Loucy (cell line): ENCODE data around the gene CPED1.

Experiments
- H2AFZ ChIP-seq: fragments of 200-600 bp; sonication (generic); 2 replicates; pipeline ENCODE4 v1.6.0; 2016; ENCODE audit warnings: antibody characterized with exemption, mild to moderate bottlenecking, low read length, moderate library complexity
- H3F3A ChIP-seq: fragments of 200-600 bp; 2 replicates; pipeline ENCODE4 v1.6.0; 2016; ENCODE audit warnings: antibody characterized with exemption, low read depth, mild to moderate bottlenecking
- H3K27me3 ChIP-seq: fragments of 200-600 bp; sonication (generic); 2 replicates; pipeline ENCODE4 v1.6.1; 2014; ENCODE audit warnings: low read length, mild to moderate bottlenecking; ENCODE audit not compliant: insufficient read depth, poor library complexity, severe bottlenecking
- H3K36me3 ChIP-seq: fragments of 200-600 bp; sonication (generic); 2 replicates; pipeline ENCODE4 v1.6.1; 2016; ENCODE audit warnings: low read length; ENCODE audit not compliant: insufficient read depth
- H3K4me1 ChIP-seq: fragments of 200-600 bp; sonication (generic); 2 replicates; pipeline ENCODE4 v1.5.1; 2014; ENCODE audit warnings: low read length, mild to moderate bottlenecking; ENCODE audit not compliant: insufficient read depth, poor library complexity, severe bottlenecking
- H3K4me2 ChIP-seq: fragments of 200-600 bp; sonication (generic); 2 replicates; pipeline ENCODE4 v1.6.0; 2014; ENCODE audit warnings: antibody characterized with exemption, low read length, low read depth, mild to moderate bottlenecking; ENCODE audit not compliant: poor library complexity, severe bottlenecking
- H3K4me3 ChIP-seq: fragments of 200-600 bp; sonication (generic); 2 replicates; pipeline ENCODE4 v1.5.1; 2014; ENCODE audit warnings: low read length, mild to moderate bottlenecking, mixed read lengths; ENCODE audit not compliant: poor library complexity, severe bottlenecking
- H3K79me2 ChIP-seq: fragments of 200-600 bp; sonication (generic); 2 replicates; pipeline ENCODE4 v1.6.1; 2014; ENCODE audit warnings: low read length; ENCODE audit not compliant: insufficient read depth
- H3K9ac ChIP-seq: fragments of 200-600 bp; sonication (generic); 2 replicates; pipeline ENCODE4 v1.6.0; 2014; ENCODE audit warnings: mild to moderate bottlenecking, low read depth, low read length, moderate library complexity; ENCODE audit not compliant: poor library complexity, severe bottlenecking
- H3K9me2 ChIP-seq: fragments of 200-600 bp; sonication (generic); replicated peaks from 2 replicates; pipeline ENCODE4 v1.6.1; 2016; ENCODE audit warnings: low read depth, low read length, mixed read lengths
- H3K9me3 ChIP-seq: fragments of 200-600 bp; sonication (generic); 2 replicates; pipeline ENCODE4 v1.6.1; 2014; ENCODE audit warnings: mild to moderate bottlenecking, antibody characterized with exemption, low read length, low read depth; ENCODE audit not compliant: insufficient read depth
- H4K20me1 ChIP-seq: fragments of 200-600 bp; sonication (generic); 2 replicates; pipeline ENCODE4 v1.6.0; 2014; ENCODE audit warnings: antibody characterized with exemption, low read length, mild to moderate bottlenecking; ENCODE audit not compliant: insufficient read depth, poor library complexity, severe bottlenecking
- EZH2phosphoT487 ChIP-seq: fragments of 200-600 bp; IDR thresholded peaks from 2 replicates; pipeline ENCODE4 v1.6.1; 2018; ENCODE audit warnings: antibody characterized with exemption, mild to moderate bottlenecking, moderate library complexity, borderline replicate concordance
- TF ChIP-seq, protein P1 (sequence below): fragments of 200-600 bp; sonication (generic); conservative IDR thresholded peaks from 2 replicates; pipeline ENCODE4 v1.5.1; 2014; ENCODE audit warnings: mild to moderate bottlenecking, antibody characterized with exemption, low read length

Gene CPED1

DNA sequence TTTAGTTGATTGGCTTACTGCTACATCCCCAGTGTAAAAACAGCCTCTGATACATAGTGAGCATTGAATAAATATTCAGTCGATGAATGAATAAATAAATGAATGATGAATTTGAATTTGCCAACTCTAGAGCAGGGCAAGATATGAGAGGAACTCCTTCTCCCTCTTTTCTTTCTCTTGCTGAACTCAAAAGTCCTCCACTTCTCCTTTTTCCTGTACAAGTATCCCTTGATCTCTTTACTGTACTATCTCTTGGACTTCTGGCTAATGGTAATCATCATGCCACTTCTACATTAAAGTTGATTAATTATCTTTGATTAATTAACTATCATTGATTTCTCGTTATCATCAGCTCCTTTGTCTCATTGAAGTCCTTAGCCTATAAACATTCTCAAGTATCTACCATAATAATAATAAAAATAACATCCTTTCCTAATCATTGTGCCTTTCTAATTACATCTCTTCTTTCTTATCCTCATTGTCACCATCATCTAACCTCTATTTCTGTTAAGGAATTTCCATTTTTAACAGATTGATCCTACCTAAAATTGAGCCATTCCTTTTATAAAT, 10.6 kb downstream of the CPED1 start:
- no peak overlapping the region for H3K4me3 ChIP-seq
- H3K4me2 ChIP-seq: no peak overlapping the region
- H3K27me3 ChIP-seq: no peaks in the 10 kb centered on the region
- no peaks in the 10 kb centered on the region for H3K36me3 ChIP-seq
- no peaks in the 10 kb centered on the region for H3K79me2 ChIP-seq
- H3K4me1 ChIP-seq: peaks cover 22% of the 10 kb centered on the region
- no peak overlapping the region; the same call in 1 of the 2 replicates for H2AFZ ChIP-seq
- TF ChIP-seq, protein P1, sequence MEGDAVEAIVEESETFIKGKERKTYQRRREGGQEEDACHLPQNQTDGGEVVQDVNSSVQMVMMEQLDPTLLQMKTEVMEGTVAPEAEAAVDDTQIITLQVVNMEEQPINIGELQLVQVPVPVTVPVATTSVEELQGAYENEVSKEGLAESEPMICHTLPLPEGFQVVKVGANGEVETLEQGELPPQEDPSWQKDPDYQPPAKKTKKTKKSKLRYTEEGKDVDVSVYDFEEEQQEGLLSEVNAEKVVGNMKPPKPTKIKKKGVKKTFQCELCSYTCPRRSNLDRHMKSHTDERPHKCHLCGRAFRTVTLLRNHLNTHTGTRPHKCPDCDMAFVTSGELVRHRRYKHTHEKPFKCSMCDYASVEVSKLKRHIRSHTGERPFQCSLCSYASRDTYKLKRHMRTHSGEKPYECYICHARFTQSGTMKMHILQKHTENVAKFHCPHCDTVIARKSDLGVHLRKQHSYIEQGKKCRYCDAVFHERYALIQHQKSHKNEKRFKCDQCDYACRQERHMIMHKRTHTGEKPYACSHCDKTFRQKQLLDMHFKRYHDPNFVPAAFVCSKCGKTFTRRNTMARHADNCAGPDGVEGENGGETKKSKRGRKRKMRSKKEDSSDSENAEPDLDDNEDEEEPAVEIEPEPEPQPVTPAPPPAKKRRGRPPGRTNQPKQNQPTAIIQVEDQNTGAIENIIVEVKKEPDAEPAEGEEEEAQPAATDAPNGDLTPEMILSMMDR: no peak
- no peak for TF ChIP-seq EZH2phosphoT487
- no peaks in the 10 kb centered on the region for H3K9me2 ChIP-seq
- 0 out of 2 replicates have a peak, but pooled peaks cover 4% of the 10 kb centered on the region for H3F3A ChIP-seq
- H3K9ac ChIP-seq: no peak overlapping the region
- no peaks in the 10 kb centered on the region for H3K9me3 ChIP-seq
- no peaks in the 10 kb centered on the region for H4K20me1 ChIP-seq

DNA sequence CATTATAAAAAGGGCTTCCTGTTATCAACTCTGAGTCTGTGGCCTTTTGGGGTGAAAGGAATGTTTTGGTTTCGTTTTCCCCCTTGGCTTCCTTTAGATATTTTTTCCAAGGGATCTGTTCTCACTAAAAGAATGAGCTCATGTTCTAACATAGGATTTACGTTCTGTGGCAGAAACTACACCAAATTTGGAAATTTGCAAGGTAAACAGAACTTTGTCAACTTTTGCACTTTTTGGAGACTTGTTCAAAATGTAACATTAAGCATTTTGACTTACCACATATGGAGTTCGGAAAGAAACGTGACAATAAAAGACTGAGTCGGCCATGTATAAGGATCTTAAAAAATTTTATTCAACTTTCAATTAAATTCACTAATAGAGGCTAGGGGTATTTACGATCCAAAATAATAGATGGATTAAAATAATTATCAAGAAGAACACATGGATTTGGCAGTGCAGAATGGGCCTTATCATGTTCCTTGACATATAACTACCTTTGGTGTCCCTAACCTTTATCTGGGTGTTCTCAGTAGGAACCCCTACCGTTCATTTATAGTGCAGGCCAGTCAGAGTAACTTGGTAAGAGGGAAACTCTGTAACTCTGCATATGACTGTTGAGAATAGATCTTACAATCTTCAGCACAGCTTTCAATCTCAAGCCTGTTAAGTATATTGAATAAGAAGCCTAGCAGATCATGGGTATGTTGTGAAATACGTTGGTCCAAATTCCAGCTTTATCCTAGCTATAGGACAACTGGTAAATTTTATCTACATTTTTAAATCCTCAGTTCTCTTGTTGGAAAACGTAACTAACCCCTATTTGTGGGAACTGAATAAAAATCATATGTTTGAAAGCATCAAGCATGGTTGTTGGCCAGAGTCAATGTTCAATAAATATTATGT, 11.8 kb downstream of the CPED1 start:
- H3K9me3 ChIP-seq: no peaks in the 10 kb centered on the region
- no peaks in the 10 kb centered on the region for H3K27me3 ChIP-seq
- no peak overlapping the region for H3K9ac ChIP-seq
- H2AFZ ChIP-seq: peak overlapping the region; percentile 71; the same call in 1 of the 2 replicates
- TF ChIP-seq, protein P1: no peak
- TF ChIP-seq EZH2phosphoT487: no peak
- peak overlapping the region; percentile 26 for H3K4me3 ChIP-seq
- no peaks in the 10 kb centered on the region for H3K36me3 ChIP-seq
- H4K20me1 ChIP-seq: no peaks in the 10 kb centered on the region
- 0 out of 2 replicates have a peak, but pooled peaks cover 4% of the 10 kb centered on the region for H3F3A ChIP-seq
- H3K9me2 ChIP-seq: no peaks in the 10 kb centered on the region
- H3K79me2 ChIP-seq: no peaks in the 10 kb centered on the region
- H3K4me2 ChIP-seq: peak overlapping the region; percentile 49
- H3K4me1 ChIP-seq: peaks cover 22% of the 10 kb centered on the region

DNA sequence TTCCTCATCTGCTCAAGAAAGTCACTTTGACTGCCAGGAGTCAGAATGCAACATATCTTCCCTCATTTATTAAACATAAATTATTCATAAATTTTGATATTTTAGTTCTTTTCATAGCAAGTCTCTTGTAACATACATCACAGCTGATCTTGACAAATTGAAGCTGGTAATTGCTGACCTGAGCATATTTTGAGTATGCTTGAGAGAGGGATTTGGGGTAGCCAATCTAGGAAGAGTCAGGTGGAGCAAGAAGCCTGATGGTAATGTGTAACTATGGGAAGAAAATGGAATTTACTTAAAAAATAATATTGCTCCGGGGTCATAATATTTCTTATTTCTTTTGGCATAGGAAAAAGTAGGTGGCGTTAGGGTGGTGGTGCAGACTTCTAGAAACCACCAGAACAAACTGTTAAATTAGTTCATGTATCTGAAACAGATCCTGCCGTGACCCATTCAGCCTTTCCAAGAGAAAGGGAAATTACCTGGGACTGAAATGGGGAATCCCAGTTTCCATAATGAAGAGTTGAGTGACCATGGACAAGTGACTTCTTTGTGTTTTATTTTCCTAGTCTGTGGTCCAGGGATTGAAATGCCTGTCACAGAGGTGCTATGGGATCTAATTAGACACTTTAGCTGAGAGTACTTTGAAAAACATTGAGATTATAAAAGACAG, 12.9 kb downstream of the CPED1 start:
- TF ChIP-seq EZH2phosphoT487: no peak
- TF ChIP-seq, protein P1: no peak
- no peaks in the 10 kb centered on the region for H3K36me3 ChIP-seq
- no peak overlapping the region for H3K4me2 ChIP-seq
- no peaks in the 10 kb centered on the region for H3K9me3 ChIP-seq
- no peaks in the 10 kb centered on the region for H3K27me3 ChIP-seq
- H3K4me3 ChIP-seq: no peak overlapping the region
- no peak overlapping the region for H2AFZ ChIP-seq
- H3K9me2 ChIP-seq: no peaks in the 10 kb centered on the region
- no peak overlapping the region for H3K9ac ChIP-seq
- H3K79me2 ChIP-seq: no peaks in the 10 kb centered on the region
- H3K4me1 ChIP-seq: peaks cover 17% of the 10 kb centered on the region
- H4K20me1 ChIP-seq: no peaks in the 10 kb centered on the region
- 0 out of 2 replicates have a peak, but pooled peaks cover 4% of the 10 kb centered on the region for H3F3A ChIP-seq
